NCI-H187 treated with DMSO at 0.1 percent for 48 hours (cell line): ENCODE measurements around the gene CELF2.
A peak's percentile ranks its signal among the peaks of the same experiment; 100 is the strongest.
"Not testable (repeated sequence)": the region's sequence is repeated elsewhere in the genome, so short reads cannot be mapped to it uniquely, and the experiment has no call there.

Source experiments
- DNase-seq: peaks from one replicate; lab custom pipeline; 2025; lab: John Stamatoyannopoulos, UW

Gene CELF2

GRCh38 chr10:11097686-11098085 is 80.0 kb downstream of the CELF2 start:
- no peak for DNase-seq

- DNase-seq, result no peak
These were observed 81.0 kb downstream of the CELF2 start for GRCh38 chr10:11098666-11099065.

GRCh38 chr10:11104772-11105675 is 87.4 kb downstream of the CELF2 start:
- no peak for DNase-seq

- DNase-seq, result no peak
These were observed 88.0 kb downstream of the CELF2 start for GRCh38 chr10:11105676-11106004.

GRCh38 chr10:11106621-11107374 is 89.1 kb downstream of the CELF2 start:
- peak; percentile 5 for DNase-seq

GRCh38 chr10:11107948-11108347 is 90.3 kb downstream of the CELF2 start:
- DNase-seq, result no peak

GRCh38 chr10:11108356-11108755 is 90.7 kb downstream of the CELF2 start:
- no peak for DNase-seq

GRCh38 chr10:11109590-11109989 is 91.9 kb downstream of the CELF2 start:
- no peak for DNase-seq

- no peak for DNase-seq
These were observed 92.9 kb downstream of the CELF2 start for GRCh38 chr10:11110539-11110938.

GRCh38 chr10:11111490-11111889 is 93.8 kb downstream of the CELF2 start:
- no peak for DNase-seq

- no peak for DNase-seq
These were observed 95.0 kb downstream of the CELF2 start for GRCh38 chr10:11112718-11113117.

GRCh38 chr10:11113156-11113555 is 95.5 kb downstream of the CELF2 start:
- no peak for DNase-seq

- DNase-seq, result no peak
These were observed 96.6 kb downstream of the CELF2 start for GRCh38 chr10:11114269-11114668.

GRCh38 chr10:11115337-11115736 is 97.7 kb downstream of the CELF2 start:
- DNase-seq, result no peak

- no peak for DNase-seq
These were observed 98.7 kb downstream of the CELF2 start for GRCh38 chr10:11116361-11116760.

- no peak for DNase-seq
These were observed 99.1 kb downstream of the CELF2 start for GRCh38 chr10:11116817-11117216.

- no peak for DNase-seq
These were observed 101.0 kb downstream of the CELF2 start for GRCh38 chr10:11118686-11119085.

GRCh38 chr10:11119843-11120242 is 102.2 kb downstream of the CELF2 start:
- no peak for DNase-seq

- peak; percentile 56 for DNase-seq
These were observed 103.0 kb downstream of the CELF2 start for GRCh38 chr10:11120711-11121110.

GRCh38 chr10:11123892-11124291 is 106.2 kb downstream of the CELF2 start:
- not testable (repeated sequence) for DNase-seq

GRCh38 chr10:11125004-11125403 is 107.3 kb downstream of the CELF2 start:
- DNase-seq, result peak; percentile 42

GRCh38 chr10:11127017-11127416 is 109.3 kb downstream of the CELF2 start:
- not testable (repeated sequence) for DNase-seq

GRCh38 chr10:11131112-11131639 is 113.5 kb downstream of the CELF2 start:
- no peak for DNase-seq
